Retina (tissue), 1 donor: ENCODE measurements around the gene MAN1B1.
"Not testable (repeated sequence)": the region's sequence is repeated elsewhere in the genome, so short reads cannot be mapped to it uniquely, and the experiment has no call there.

Experiments used
- DNase-seq: peaks from one replicate; pipeline ENCODE4 v3.0.0-alpha.2; 2016

Gene MAN1B1

DNA sequence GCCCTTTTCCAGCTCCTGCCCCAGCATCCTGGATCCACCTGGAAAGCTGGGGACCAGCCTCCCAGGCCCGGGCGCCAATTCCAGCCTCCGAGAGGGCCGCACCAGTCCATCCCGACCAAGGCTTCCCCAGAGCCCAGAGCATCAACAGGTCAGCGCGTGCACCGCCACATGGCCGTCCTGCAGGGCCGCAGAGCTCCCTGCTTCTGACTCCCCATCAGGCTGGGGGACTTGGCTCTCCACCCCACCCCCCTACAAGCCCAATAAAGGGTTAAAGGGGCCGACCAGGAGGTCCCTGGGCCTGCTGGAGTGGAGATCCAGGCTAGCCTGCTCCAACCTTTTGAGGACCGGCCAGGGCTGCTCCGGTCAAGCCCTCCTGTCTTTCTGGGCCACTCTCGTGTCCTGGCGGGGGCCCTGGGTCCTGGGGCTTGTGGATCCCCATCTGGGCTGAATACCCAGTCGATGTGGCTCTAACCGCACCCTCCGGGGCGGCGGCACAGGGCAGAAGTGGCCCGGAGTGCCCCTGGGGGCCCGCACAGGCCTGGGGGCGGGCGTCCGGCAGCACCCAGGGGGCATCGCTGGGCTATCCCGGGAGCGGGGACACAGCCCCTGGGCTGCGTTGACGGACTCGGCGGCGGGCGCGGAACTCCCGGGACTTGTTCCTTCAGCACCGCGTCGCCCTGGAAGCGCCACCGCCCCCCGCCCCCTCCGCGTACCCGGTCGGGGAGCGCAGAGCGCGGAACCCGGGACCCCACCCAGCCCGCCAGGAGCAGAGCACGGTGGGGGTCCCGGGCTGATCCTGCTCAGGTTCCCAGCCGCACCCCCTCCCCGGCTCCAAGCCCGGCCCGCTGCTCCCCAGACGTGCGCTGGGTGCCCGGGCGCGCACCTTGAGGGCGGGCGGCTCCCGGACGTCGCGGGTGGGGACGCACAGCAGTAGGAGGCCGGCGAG lies 33.5 kb upstream of the MAN1B1 start:
- no peak for DNase-seq

- no peak for DNase-seq
These were observed 32.5 kb upstream of the MAN1B1 start, which contains the start of gene ENTPD2 for GRCh38 chr9:137053944-137054931. Gene ENTPD2 (minus strand): TSS chr9:137054061. CDS start chr9:137053997, 64 bp downstream.

GRCh38 chr9:137054932-137055384 lies 31.8 kb upstream of the MAN1B1 start:
- no peak for DNase-seq

GRCh38 chr9:137055385-137056364 lies 31.1 kb upstream of the MAN1B1 start:
- DNase-seq, result no peak

- DNase-seq, result no peak
These were observed 29.9 kb upstream of the MAN1B1 start for GRCh38 chr9:137056739-137057415.

GRCh38 chr9:137057545-137057944 lies 29.2 kb upstream of the MAN1B1 start:
- no peak for DNase-seq

- DNase-seq, result no peak
These were observed 28.1 kb upstream of the MAN1B1 start for GRCh38 chr9:137058521-137059234.

- DNase-seq, result no peak
These were observed 24.4 kb upstream of the MAN1B1 start for GRCh38 chr9:137062384-137062783.

DNA sequence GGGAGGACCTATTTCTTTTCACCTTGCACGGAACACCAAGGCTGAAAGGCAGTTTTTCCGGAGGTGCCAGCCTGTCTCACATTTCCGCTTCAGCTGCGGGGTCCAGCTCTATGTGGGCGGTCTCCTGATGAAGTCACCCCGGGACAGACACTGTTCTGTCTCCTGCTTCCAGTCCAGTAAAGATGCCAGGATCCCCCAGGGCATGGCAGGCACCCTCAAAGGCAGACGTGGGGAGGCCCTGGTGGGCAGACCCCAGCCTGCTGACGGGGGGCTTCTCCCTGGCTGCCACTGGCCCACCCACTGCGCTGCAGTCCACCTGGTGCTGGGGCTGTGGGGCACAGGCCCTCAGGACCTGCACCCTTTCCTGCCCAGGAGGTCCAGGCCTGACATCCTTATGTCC lies 24.0 kb upstream of the MAN1B1 start:
- DNase-seq, result not testable (repeated sequence)

- no peak for DNase-seq
These were observed 23.3 kb upstream of the MAN1B1 start for GRCh38 chr9:137063311-137064026.

DNA sequence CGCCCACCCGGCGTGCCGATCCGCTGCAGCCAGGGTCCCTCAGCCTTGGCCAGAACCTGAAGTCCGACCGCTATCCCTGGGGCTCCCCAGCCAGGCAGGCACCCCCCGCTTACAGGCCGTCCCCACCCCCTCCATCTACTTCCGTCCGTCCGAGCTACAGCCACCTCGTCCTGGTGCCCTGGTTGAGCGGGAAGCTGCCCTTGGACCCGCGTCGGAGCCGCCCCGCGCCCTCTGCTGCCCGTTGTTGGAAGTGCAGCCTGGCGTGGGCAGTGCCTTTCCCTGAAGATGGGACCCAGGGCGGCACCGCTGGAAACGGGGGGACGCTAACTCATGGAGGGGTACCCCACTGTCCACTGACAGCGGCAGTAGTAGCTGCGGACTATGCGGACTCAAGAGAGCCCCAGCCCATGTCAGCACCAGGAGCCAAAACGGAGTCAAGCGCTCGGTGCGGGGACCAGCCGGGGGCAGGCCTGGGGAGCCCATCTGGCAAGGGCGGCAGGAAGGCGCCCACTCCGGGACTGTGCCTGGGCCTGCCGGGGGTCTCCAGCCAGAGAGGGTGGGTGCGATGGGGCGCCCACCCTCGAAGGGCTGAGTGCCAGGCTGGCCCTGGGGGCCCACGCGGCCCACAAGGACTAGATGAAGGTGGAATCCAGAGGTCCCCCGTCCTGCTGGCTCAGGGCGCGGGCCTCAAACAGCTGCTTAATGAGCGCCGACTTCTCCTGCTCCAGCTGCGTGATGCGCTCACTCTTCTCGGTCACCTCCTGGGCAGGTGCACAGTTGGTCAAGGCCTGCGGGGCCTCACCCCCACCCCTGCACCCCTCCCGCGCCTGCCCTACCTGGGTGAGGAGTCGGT lies 22.5 kb upstream of the MAN1B1 start:
- peak; percentile 79 for DNase-seq

- no peak for DNase-seq
These were observed 22.0 kb upstream of the MAN1B1 start for GRCh38 chr9:137064880-137065164.

DNA sequence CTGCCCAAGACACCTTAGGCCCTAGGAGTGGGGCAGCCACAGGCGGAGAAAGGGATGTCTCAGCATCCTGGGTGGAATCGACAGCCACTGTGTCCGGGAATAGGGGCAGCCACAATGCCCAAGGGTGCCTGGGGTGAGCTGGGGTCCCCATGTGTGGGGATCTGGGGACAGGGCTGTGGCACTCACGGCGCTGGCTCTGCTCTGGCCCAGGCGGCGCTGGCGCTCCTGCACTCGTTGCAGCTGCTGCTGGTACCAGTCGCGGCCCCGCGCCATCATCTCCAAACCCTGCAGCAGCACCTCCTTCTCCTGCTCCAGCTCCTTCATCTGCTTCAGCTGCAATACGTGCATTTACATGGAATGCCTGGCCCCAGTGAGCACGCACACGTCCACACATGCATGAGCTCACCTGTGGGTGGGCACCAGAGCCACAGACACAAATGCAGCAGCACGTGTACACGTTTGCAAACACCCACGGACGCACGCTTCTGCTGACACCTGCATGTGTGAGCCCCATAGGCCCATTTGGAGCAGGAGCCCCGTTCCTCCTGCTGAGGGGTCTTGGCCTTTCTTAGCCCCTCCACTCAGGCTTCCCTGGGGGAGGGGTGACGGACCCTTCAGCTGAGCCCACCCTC lies 21.3 kb upstream of the MAN1B1 start:
- no peak for DNase-seq

DNA sequence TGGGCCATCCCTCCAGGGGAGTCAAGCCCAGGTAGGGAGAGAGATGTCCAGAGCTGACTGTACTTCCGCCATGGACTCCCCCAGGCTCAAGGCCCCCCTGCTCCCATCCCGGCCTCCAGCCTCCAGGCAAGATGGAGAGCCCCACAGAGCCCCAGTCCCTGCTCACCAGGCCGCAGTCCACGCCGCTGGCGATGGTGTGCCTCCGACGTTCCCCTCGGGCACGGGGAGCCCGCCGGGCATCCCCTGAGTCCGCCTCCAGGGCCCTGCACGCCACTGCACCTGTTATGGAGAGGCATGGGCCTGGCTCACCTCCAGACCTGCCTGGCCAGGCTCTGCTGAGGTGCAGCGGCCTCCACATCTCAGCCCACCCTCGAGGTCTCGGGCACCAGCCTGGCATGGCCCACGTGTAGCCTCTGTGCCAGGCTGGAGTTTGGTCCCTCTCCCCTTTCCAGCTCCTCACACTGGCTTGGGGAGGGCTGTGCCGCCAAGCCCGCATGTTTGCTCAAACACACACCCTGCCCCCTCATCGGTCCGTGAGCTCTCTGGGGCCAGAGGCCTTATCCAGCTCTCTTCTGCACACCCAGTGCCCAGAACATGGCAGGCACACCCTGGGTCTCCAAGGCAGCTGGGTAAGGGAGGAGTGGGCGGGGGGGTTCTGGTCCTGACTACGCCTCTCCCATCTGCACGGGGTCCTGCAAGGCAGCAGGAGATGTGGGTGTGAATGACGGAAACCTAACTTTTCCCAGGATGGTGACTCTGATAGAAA lies 20.5 kb upstream of the MAN1B1 start:
- DNase-seq, result no peak

DNA sequence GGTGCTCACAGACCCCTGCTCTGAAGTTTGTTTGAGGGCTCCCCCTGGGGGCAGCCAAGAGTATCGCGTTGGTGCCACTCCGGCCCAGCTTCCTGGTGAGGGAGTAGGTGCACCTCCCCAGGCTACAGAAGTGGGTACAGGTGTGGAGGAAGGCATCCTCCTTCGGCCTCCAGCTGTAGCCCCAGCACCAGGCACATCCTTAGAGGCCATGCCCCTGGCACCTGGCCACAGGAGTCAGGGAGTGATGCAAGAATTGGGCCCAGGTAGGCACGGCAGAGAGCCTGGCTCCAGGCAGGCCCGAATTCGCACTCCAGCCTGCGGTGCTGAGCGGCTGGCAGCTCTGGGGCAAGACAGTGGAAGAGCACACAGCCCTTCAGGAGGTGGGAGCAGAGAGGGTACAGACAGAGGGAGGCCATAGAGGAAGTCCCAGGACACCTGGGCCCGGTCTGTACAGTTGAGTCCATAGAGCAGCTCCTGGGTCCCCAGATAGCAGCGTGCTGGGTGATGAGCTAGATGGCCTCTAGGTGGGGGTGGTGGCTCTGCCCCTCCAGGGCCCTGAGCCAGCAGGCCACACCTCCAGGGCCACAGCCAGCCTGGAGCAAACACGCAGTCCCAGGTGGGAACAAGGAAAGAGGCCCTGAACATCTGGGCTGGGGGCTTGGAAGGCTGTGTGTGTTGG lies 18.8 kb upstream of the MAN1B1 start:
- DNase-seq, result peak; percentile 75

GRCh38 chr9:137068539-137069507 lies 18.0 kb upstream of the MAN1B1 start:
- DNase-seq, result no peak
